DND-41 (cell line): Measurements from ENCODE around the gene TMEM60.

Source experiments
- CTCF ChIP-seq: IDR thresholded peaks from 2 replicates; pipeline ENCODE4 v1.5.1; 2012; ENCODE audit warnings: borderline replicate concordance, low read length, moderate library complexity, mild to moderate bottlenecking; ENCODE audit not compliant: poor library complexity, severe bottlenecking; ENCODE audit errors: extremely low read depth
- EZH2 ChIP-seq: IDR thresholded peaks from 3 replicates; pipeline ENCODE4 v1.6.1; 2012; ENCODE audit warnings: borderline replicate concordance, low read depth, mild to moderate bottlenecking, moderate library complexity, low read length, inconsistent platforms; ENCODE audit not compliant: severe bottlenecking

GRCh38 chr7:77745746-77746145, 52.5 kb downstream of the TMEM60 start:
- no peak for TF ChIP-seq CTCF
- TF ChIP-seq EZH2 = no peak
